ENCODE measurements around the gene SRPK2.

Gene SRPK2

GRCh38 chr7:105389889-105390288 lies 1.2 kb upstream of the SRPK2 start:
- TF ChIP-seq CTCF (IDR thresholded peaks at IDR 0.05): no peak
- H3K4me3 ChIP-seq: no peak overlapping the region
- no peak for DNase-seq (ENCODE audit: low spot score)
- H3K27ac ChIP-seq: no peak overlapping the region

- peak overlapping the region; percentile 94 for H3K4me3 ChIP-seq
- peak overlapping the region; percentile 23 to 83 for H3K27ac ChIP-seq
- DNase-seq (ENCODE audit: low spot score): peak; percentile 73
- no peak for TF ChIP-seq CTCF (IDR thresholded peaks at IDR 0.05)
These were observed 448 bp upstream of the SRPK2 start for GRCh38 chr7:105389088-105389650.

- DNase-seq (ENCODE audit: low spot score): peak; percentile 77
- Histone ChIP-seq H3K4me3 (peak overlapping the region; percentile 94), H3K27ac (peak overlapping the region; percentile 66 to 83)
- no peak for TF ChIP-seq CTCF (IDR thresholded peaks at IDR 0.05)
These were observed 989 bp downstream of the SRPK2 start for GRCh38 chr7:105387508-105388355.

GRCh38 chr7:105377903-105378302 lies 10.8 kb downstream of the SRPK2 start:
- DNase-seq (ENCODE audit: low spot score): no peak
- no peak overlapping the region for H3K27ac ChIP-seq
- TF ChIP-seq CTCF (IDR thresholded peaks at IDR 0.05): no peak
- no peak overlapping the region for H3K4me3 ChIP-seq

GRCh38 chr7:105376908-105377533 lies 11.7 kb downstream of the SRPK2 start:
- Histone ChIP-seq H3K27ac (no peak overlapping the region), H3K4me3 (no peak overlapping the region)
- DNase-seq (ENCODE audit: low spot score): no peak
- no peak for TF ChIP-seq CTCF (IDR thresholded peaks at IDR 0.05)

- Histone ChIP-seq H3K27ac (no peak overlapping the region), H3K4me3 (no peak overlapping the region)
- DNase-seq (ENCODE audit: low spot score): no peak
- no peak for TF ChIP-seq CTCF (IDR thresholded peaks at IDR 0.05)
These were observed 18.8 kb downstream of the SRPK2 start for GRCh38 chr7:105369944-105370343.

Data from coronary artery (tissue), 2 donors.